GM19455 (cell line): Measurements from ENCODE around the gene ERBIN.

Experiments
- ATAC-seq: cut with Tn5 transposase; IDR thresholded peaks from one replicate; pipeline ENCODE4 v1.9.1; 2021; ENCODE audit not compliant: unreplicated experiment

The ERBIN gene

GRCh38 chr5:66113160-66113559, 186.8 kb downstream of the ERBIN start:
- no peak for ATAC-seq

GRCh38 chr5:66118304-66118703, 191.9 kb downstream of the ERBIN start:
- no peak for ATAC-seq

GRCh38 chr5:66122379-66123034, 196.1 kb downstream of the ERBIN start:
- ATAC-seq, result no peak

- ATAC-seq, result no peak
These were observed 202.8 kb downstream of the ERBIN start for GRCh38 chr5:66129144-66129543.

GRCh38 chr5:66130493-66130892, 204.1 kb downstream of the ERBIN start:
- no peak for ATAC-seq
